DLD1 (cell line): ENCODE results near the gene LCLAT1.

Experiments used
- in situ Hi-C: cut with HindIII; loops from 2 replicates; pipeline ENCODE4 v1.10.0; 2017; ENCODE audit warnings: low sequenced_read_pairs

LCLAT1 gene

GRCh38 chr2:30422444-30423040 is 24.5 kb upstream of the LCLAT1 start:
- in situ Hi-C loops = no loop called here

- in situ Hi-C loops = no loop called here
Observed at GRCh38 chr2:30424231-30424630, 22.8 kb upstream of the LCLAT1 start.

GRCh38 chr2:30425326-30425725 is 21.7 kb upstream of the LCLAT1 start:
- in situ Hi-C loops = no loop called here

- in situ Hi-C loops = no loop called here
Observed at GRCh38 chr2:30427606-30428347, 19.3 kb upstream of the LCLAT1 start.

GRCh38 chr2:30428348-30428662 is 18.7 kb upstream of the LCLAT1 start:
- in situ Hi-C loops = no loop called here

- in situ Hi-C loops = no loop called here
Observed at GRCh38 chr2:30428827-30429461, 18.1 kb upstream of the LCLAT1 start.

GRCh38 chr2:30433541-30434299 is 13.3 kb upstream of the LCLAT1 start:
- in situ Hi-C loops = no loop called here

GRCh38 chr2:30434708-30435107 is 12.3 kb upstream of the LCLAT1 start:
- in situ Hi-C loops = no loop called here

GRCh38 chr2:30436859-30437435 is 10.1 kb upstream of the LCLAT1 start:
- in situ Hi-C loops = no loop called here

- in situ Hi-C loops = no loop called here
Observed at GRCh38 chr2:30437809-30438548, 9.1 kb upstream of the LCLAT1 start.

- in situ Hi-C loops = no loop called here
Observed at GRCh38 chr2:30439296-30439695, 7.8 kb upstream of the LCLAT1 start.

GRCh38 chr2:30439879-30440278 is 7.2 kb upstream of the LCLAT1 start:
- in situ Hi-C loops = no loop called here

GRCh38 chr2:30441023-30441422 is 6.0 kb upstream of the LCLAT1 start:
- in situ Hi-C loops = no loop called here

- in situ Hi-C loops = no loop called here
Observed at GRCh38 chr2:30443081-30443480, 4.0 kb upstream of the LCLAT1 start.

GRCh38 chr2:30444273-30444672 is 2.8 kb upstream of the LCLAT1 start:
- in situ Hi-C loops = no loop called here

- in situ Hi-C loops = no loop called here
Observed at GRCh38 chr2:30445266-30445821, 1.7 kb upstream of the LCLAT1 start.

- in situ Hi-C loops = no loop called here
Observed at GRCh38 chr2:30446602-30447148, 371 bp upstream of the LCLAT1 start.

GRCh38 chr2:30448308-30448707 is 1.3 kb downstream of the LCLAT1 start:
- in situ Hi-C loops = no loop called here

- in situ Hi-C loops = no loop called here
Observed at GRCh38 chr2:30448866-30449265, 1.8 kb downstream of the LCLAT1 start.

GRCh38 chr2:30450025-30450424 is 3.0 kb downstream of the LCLAT1 start:
- in situ Hi-C loops = no loop called here
